Measurements from ENCODE around the gene MARCO.

DNA sequence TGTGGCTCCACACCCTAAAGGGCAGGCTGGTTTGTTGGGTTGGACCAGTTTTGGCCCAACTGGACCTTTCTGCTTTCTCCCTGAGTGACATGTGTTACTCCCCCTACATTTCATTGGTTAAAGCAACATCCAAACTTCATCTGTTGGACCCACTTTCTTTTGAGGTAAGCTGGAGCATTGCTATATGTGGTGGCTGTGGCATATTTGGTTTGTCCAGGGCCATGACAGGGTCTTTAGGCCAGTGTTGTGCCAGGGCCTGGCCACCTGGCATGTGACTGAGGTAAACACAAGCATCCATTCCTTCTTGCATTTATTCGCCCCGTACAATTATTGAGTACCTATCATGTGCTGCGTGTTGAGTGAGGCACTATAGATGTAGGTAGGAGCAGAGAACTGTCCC lies 36.8 kb upstream of the MARCO start:
- no peak for TF ChIP-seq CTCF (IDR thresholded peaks at IDR 0.05)
- no peak for TF ChIP-seq POLR2A (IDR thresholded peaks at IDR 0.05)

Data from vagina (tissue), 2 donors.